GM21723 (cell line): Measurements from ENCODE around the gene TIAM2.
"Not testable (repeated sequence)": the region's sequence is repeated elsewhere in the genome, so short reads cannot be mapped to it uniquely, and the experiment has no call there.

Experiments used
- ATAC-seq: cut with Tn5 transposase; IDR thresholded peaks from one replicate; pipeline ENCODE4 v1.9.1; 2021; ENCODE audit warnings: mild to moderate bottlenecking, moderate library complexity; ENCODE audit not compliant: unreplicated experiment

TIAM2 gene

DNA sequence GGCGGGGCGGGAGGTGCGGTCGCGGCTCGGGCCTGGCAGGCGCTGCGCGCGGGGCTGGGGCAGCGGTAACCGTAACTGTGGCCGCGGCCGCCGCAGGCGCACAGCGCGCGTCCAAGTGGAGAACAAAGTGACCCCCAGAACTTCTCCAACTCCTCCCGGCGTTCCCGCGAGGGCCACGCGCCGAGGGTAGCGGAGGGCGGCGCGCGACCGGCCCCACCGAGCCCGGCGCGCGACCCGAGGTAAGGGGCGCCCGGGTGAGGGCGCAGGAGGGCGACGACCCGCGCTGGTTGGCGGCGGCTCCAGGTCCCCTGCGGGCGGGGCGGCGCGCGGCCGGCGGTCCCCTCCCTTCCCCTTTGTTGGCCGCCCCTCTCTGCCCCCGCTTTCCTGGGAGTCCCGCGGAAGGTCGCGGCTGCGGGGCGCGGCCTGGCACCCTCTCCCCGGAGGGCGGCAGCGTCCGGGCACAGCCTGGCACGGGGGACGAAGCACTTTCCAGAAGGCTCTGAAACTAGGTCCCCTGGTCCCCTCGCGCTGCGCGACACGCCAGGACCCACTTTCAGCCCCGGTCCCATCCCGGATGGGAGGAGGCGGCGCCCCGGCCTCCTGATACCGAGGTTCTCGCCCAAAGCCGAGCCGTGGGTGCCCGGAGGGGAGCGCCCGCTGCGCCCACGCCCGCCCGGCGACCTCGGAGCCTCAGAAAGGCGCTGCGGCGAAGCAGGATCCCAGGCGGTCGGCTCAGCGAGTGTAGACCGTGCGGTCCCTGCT lies at the start of gene TIAM2:
Gene TIAM2 (plus strand): TSS at position 62 of the 762 bp plus-strand sequence. CDS start 133,909 bp downstream, outside the sequence.
- no peak for ATAC-seq

DNA sequence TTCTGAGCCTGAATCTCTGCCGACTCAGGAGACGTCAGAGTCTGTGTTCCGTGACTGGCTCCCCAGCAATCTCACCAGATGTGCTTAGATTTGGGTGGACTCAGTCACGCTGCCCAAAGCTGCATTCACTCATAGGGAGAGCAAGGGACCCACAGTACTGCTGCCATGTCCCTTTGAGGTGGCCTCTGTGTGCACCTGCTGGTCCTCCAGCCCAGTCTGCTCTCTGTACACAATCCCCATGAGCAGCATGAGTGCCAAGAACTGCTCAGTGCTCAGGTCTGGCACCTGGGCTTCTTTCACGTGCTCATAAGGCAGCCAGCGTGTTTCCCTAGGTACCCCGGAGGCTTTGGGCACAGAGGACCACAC lies 44.2 kb upstream of the TIAM2 start:
- ATAC-seq, result no peak

- ATAC-seq, result peak; percentile 91
Observed at GRCh38 chr6:154951345-154952200, 43.5 kb upstream of the TIAM2 start.

- ATAC-seq, result no peak
Observed at GRCh38 chr6:154953644-154954043, 41.5 kb upstream of the TIAM2 start.

- no peak for ATAC-seq
Observed at GRCh38 chr6:154954347-154954746, 40.8 kb upstream of the TIAM2 start.

DNA sequence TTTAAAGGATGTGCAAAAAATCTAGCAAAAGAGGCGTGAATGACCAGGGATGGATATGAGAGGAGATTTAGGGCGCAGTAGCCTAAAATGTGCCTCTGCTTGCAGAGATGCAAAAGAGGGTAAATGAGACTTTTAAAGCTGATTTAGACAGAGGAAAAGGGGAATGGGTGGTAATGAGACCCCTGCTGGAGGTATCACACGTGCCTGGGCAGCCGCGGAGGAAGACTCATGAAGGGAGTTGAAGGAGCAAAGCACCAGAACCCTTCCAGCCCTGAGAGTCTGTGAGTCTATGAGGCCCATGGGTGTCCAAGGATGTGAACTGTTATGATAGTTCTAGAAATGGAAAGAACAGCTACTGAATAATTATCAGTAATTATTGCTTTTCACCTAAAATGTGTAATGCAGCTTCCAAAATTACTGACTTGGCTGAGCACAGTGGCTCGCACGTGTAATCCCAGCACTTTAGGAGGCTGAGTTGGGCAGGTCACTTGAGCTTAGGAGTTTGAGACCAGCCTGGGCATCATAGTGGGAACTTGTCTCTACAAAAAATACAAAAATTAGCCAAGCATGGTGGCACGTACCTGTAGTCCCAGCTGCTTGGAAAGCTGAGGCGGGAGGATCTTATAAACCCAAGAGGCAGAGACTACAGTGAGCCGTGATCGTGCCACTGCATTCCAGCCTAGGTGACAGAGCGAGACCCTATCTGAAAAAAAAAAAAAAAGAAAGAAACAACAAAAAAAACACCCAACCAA lies 38.2 kb upstream of the TIAM2 start:
- no peak for ATAC-seq

DNA sequence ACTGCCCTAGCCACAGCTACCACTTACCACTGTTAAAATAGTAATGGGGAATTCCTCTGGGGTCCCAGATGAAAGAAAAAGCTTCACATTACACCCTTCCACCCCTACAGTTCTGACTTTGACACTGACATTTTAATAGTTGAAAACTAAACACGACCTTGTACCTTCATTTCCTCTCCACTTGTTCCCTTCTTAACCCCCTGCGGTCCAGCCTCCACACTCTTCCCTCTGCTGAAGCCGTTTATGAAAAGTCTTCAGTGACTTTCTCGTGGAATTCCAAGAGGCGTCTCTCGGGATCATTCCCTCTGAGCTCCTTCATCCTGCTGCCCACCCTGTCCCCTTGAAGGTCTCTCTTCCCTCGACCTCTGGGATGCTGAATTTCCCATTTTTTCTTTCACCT lies 36.6 kb upstream of the TIAM2 start:
- no peak for ATAC-seq

GRCh38 chr6:154960299-154960843 lies 34.7 kb upstream of the TIAM2 start:
- no peak for ATAC-seq

DNA sequence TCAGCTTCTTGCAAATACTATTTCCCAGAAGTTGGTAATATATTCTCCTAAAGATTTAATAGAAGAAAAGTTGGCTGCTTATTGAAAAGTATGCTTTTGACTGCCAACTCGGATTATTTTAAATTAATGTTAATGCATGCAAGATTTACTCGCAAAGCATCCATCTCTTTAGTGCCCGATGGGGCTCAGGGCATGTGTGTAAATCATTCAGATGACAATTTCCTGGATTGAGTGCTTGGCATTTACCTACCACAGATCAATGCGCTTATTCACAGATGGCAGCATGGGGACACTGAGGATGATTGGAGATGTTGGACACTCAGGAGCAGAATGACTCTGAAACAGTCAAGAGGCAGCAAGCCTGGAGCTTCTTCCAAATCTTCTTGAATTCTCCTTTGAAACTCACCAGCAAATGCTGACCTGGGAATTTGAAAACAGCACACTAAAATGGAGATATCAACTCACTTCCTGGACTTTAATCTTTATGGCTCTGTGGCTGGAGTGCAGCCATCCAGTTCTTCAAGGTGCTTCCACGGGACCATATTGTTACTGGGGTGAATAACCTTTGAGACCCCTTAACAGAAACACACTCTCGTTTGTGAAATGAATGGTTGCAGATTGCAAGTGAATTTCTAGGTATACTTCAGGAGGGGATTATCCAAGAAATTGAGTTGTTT lies 34.1 kb upstream of the TIAM2 start:
- no peak for ATAC-seq

DNA sequence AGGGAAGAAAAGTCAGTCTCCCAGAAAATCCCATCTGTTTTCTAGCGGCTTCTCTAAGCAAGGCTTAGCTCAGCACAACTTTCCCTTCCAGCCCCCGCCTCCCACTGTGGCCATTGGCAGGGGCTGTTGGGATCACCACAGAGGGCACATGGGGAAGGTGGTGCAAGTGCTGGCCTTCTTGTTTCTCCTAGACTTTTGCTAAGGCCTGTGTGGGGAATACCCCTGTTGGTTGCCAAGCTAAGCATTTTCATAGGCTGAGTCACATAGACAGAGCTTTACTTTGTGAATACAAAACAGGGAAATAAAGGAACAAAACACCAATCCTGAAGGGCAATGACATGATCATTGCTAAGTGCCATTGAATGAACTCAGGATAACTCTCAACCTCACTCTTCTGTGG lies 32.4 kb upstream of the TIAM2 start:
- ATAC-seq, result no peak

- ATAC-seq, result not testable (repeated sequence)
Observed at GRCh38 chr6:154966065-154966770, 28.9 kb upstream of the TIAM2 start.

GRCh38 chr6:154969796-154970195 lies 25.3 kb upstream of the TIAM2 start:
- ATAC-seq, result no peak

DNA sequence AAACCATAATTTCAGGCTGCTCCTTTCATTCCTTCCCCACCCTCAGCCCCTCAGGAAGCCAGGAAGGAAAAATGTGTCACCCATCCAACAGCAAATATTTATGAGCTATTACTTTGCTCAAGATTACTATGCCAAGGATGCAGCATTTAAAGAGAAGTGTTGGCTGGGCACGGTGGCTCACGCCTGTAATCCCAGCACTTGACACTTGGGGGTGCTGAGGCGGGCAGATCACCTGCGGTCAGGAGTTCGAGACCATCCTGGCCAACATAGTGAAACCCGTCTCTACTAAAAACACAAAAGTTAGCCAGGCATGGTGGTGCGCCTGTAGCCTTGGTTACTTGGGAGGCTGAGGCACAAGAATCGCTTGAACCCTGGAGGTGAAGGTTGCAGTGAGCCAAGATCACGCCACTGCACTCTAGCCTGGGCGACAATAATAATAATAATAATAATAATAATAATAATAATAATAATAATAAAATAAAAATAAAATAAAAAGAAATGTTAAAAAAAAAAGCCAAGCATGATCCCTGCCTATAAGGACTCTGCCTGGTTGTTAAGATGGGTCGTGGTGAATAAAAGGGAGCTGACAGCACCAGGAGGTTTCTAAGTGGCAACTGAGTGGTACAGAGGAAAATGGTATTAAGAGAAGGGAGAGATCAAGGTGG lies 20.5 kb upstream of the TIAM2 start:
- ATAC-seq, result no peak

DNA sequence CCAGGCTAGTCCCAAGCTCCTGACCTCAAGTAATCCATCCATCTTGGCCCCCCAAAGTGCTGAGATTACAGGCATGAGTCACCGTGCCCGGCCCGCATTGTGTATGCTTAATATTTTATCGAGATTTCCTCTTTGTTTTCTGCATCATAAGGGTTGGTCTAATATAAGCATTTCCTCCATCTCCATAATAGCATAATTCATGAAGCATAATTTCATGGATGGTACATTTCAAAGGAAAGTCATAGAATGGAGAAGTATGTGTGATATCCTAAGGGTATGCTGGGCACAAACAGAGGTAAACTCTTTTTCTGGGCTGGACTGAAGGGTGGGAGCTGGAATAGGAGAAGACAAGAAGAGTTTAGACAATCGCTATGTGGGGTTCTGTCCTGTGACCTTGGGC lies 17.5 kb upstream of the TIAM2 start:
- no peak for ATAC-seq

GRCh38 chr6:154980273-154981078 lies 14.6 kb upstream of the TIAM2 start:
- ATAC-seq, result no peak

DNA sequence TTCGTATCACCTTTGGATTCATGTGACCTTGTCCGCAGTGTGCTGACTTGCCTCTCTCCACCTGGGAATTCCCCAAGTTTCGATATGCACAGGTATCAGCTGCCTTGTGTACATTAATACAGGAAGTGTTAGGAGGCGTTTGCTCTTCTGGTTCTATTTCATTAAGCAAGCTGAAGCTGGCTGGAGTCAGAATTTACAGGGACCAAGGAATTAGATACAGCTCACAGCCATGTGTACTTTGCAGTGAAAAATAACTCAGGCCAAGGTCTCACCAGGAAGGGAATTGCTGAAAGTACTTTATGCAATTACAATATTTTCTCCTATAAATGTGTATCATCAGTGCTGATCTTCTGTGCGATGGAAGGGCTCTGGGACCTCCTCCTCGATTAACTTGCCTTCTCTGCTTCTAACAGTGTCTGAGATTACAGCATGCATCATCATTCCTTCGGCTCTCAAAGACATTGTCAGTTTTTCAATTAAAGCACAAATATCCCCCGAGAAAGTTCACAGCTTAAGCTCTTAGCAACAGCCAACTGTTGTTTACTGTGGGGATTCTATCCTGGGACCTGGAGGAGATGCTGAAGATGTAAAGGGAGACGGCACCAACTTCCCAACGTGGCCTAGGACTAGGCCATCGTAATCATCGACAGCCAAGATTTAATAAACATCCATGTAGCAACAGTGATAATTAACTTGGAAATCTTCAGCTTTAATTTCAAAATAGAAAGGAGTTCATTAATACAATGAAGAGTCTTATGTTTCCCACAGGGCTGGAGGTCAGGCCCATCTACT lies 13.8 kb upstream of the TIAM2 start:
- ATAC-seq, result peak; percentile 90

- ATAC-seq, result no peak
Observed at GRCh38 chr6:154984146-154984545, 11.0 kb upstream of the TIAM2 start.

DNA sequence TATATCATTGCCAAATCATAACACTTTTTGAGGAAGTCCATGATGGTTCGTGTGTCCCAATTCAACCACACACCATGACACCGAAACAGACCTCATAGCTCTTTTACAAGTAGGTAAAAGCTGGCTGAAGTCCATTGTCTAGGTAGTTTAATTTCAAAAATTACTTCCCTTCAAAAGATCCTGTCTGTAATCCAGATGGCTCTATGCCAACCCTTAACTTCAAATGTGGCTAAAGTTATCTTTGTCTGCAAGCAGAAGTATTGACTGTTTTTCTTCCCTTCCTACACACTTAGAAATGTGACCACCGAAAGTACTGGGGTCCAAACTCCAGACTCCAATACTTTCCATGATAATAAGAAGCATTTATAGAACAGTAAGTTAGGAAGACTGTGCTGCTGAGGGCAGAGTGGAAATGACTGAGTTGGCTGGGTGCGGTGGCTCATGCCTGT lies 8.3 kb upstream of the TIAM2 start:
- ATAC-seq, result no peak
